Right lobe of liver (tissue), 6 donors: ENCODE data around the gene BIK. TPM values are rescaled to one million over a fixed set of nuclear protein-coding genes. Genes with fewer than 3 reads are reported as not detected.

ENCODE experiments used
- ATAC-seq, 4 donors: fragments of 200-7000 bp; cut with Tn5 transposase; one replicate each; pipeline ENCODE4 v1.9.1; 2020; ENCODE audit warnings: mild to moderate bottlenecking in 4 of 4, moderate library complexity in 4 of 4
- DNase-seq, 3 donors: peaks; one replicate each; pipeline ENCODE4 v3.0.0-alpha.2; 2020
- H3K27ac ChIP-seq, 3 donors: fragments of 200-600 bp; one replicate each; pipeline ENCODE4 v1.8.0; 2022
- H3K27me3 ChIP-seq, 2 donors: fragments of 200-600 bp; one replicate each; pipeline ENCODE4 v1.8.0; 2022
- H3K36me3 ChIP-seq, 4 donors: fragments of 200-600 bp; sonication (generic) in 1 of 4; one replicate each; pipeline versions ENCODE4 v1.5.1 to v1.8.0; 2017 to 2022; ENCODE audit warnings: control low read depth in 1 of 4
- H3K4me1 ChIP-seq, 4 donors: fragments of 200-600 bp; sonication (generic) in 1 of 4; one replicate each; pipeline versions ENCODE4 v1.5.1 to v1.8.0; 2017 to 2022; ENCODE audit warnings: control low read depth in 1 of 4
- H3K4me3 ChIP-seq, 3 donors: fragments of 200-600 bp; one replicate each; pipeline ENCODE4 v1.8.0; 2022
- H3K9me3 ChIP-seq, 4 donors: fragments of 200-600 bp; sonication (generic) in 1 of 4; one replicate each; pipeline versions ENCODE4 v1.5.1 to v1.8.0; 2017 to 2022; ENCODE audit warnings: control low read depth in 1 of 4
- POLR2A ChIP-seq: fragments of 450-650 bp; IDR thresholded peaks from one replicate; pipeline ENCODE4 v1.6.1; 2017; ENCODE audit warnings: antibody characterized with exemption, mild to moderate bottlenecking
- WGBS: methylation state at CpG from one replicate; pipeline ENCODE4 v1.1.6; 2018; ENCODE audit warnings: low coverage, low lambda C conversion rate; ENCODE audit not compliant: insufficient coverage; ENCODE audit errors: missing lambda C conversion rate; 5-methylcytosine and 5-hydroxymethylcytosine counted together
- intact Hi-C, 2 donors: fragments of 100-400 bp; cut with DNase I; formaldehyde crosslinking; loops; one replicate each; pipeline versions ENCODE4 v1.11.2 to v1.14.1; 2022
- total RNA-seq, 6 experiments: library from RNA; depleted of rRNA in 2 of 6; stranded (reverse); fragments of >200 nt in 2 of 6; fragmentation: NEBNext Ultra II Directional in 3 of 6; extraction: Animal tissue kit (Norgen Biotek cat#: 25700) in 3 of 6; gene quantifications; one replicate each; pipeline versions ENCODE4 v1.1.0 to v1.2.4, GENCODE V29; 2016 to 2023
- TF ChIP-seq, protein P1 (sequence below), 4 donors: fragments of 200-600 bp in 3 of 4; fragments of 450-650 bp in 1 of 4; IDR thresholded peaks; one replicate each; pipeline versions ENCODE4 v1.5.1 to v1.8.0; 2016 to 2022; ENCODE audit warnings: antibody characterized with exemption in 4 of 4, mild to moderate bottlenecking in 2 of 4
- donor health status: DM: no; HTN: yes; CAD: no.
- donor health status: DM: no; HTN: no; CAD: no.
- donor health status: DM: no; HTN: no; CAD: no.
- donor health status: DM: no; HTN: yes; CAD: no.
- donor health status: DM: no; HTN: yes; CAD: no.

Gene BIK
- total RNA-seq, 6 experiments from 2014 or later, result 0.22 to 0.42 (median 0.31) TPM; not detected in 1

DNA sequence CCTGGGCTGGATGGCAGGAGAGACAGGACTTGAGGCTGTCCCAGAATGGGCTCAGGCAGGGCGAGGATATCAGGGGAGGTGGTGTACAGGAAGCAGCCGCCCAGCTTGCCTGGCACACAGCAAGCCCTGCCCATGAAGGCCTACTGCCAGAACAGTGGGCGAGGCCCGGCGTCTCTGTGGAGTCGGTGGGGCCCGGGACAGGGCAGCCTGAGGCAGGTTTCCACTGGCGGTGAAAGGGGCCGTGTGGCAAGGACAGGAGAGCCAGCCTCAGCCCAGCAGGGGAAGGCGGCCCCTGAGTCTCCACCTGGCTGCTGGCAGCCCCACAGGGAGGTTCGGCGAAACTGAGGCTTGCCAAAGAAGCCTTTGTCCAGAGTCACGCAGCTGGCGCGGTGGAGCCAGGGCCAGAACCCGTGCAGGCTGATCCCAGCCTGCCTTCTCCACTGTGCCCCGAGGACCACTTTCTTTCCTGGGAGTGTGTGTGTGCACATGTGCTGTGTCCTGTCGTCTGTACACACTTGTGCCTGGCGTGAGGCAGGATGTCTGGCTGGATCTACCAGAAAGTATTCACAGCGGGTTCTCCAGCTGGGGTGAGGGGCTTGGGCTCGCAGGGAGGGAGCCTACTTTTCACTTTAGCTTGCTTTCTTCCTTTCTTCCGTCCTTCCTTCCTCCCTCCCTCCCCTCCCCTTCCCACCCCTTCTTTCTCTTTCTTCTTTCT, 42.0 kb downstream of the BIK start:
- intact Hi-C loops, result no loop called here
- H3K9me3 ChIP-seq, result no peaks in the 10 kb centered on the region
- peak overlapping the region; percentile 57 to 72 (median 59) for H3K27ac ChIP-seq
- H3K27me3 ChIP-seq, result no peaks in the 10 kb centered on the region
- H3K4me3 ChIP-seq, result peak overlapping the region; percentile 61 to 77 (median 74)
- peaks cover 0 to 16% (median 0%) of the 10 kb centered on the region in 4 donors for H3K4me1 ChIP-seq
- no peaks in the 10 kb centered on the region for H3K36me3 ChIP-seq
- TF ChIP-seq, protein P1, sequence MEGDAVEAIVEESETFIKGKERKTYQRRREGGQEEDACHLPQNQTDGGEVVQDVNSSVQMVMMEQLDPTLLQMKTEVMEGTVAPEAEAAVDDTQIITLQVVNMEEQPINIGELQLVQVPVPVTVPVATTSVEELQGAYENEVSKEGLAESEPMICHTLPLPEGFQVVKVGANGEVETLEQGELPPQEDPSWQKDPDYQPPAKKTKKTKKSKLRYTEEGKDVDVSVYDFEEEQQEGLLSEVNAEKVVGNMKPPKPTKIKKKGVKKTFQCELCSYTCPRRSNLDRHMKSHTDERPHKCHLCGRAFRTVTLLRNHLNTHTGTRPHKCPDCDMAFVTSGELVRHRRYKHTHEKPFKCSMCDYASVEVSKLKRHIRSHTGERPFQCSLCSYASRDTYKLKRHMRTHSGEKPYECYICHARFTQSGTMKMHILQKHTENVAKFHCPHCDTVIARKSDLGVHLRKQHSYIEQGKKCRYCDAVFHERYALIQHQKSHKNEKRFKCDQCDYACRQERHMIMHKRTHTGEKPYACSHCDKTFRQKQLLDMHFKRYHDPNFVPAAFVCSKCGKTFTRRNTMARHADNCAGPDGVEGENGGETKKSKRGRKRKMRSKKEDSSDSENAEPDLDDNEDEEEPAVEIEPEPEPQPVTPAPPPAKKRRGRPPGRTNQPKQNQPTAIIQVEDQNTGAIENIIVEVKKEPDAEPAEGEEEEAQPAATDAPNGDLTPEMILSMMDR (IDR thresholded peaks at IDR 0.05), result no peak
- TF ChIP-seq POLR2A, result peak; percentile 24
- WGBS, result 29% methylated on average over 9 of the region's 22 CpGs
- ATAC-seq (peak; percentile 52 to 79 (median 69)), DNase-seq (peak; percentile 71 to 76 (median 76))

DNA sequence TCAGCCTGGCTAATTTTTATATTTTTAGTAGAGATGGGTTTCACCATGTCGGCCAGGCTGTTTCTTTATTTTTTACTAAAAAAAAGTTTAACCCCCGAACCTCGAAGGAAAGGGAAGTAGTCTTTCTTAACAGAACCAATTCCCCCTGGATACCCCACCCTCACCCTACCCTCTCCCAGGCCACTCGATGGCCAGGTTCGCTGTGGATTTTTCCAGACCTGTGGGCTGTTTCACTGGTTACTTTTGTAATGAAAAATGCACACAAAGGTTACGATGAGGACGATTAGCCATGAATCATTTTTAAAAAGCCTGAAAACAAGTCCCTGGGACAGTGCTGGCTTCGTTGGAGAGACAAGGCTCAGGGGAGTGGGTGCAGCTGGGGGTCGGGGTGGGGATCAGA, 43.3 kb downstream of the BIK start:
- H3K27ac ChIP-seq, result no peak overlapping the region
- WGBS, result 51% methylated on average over 8 of the region's 9 CpGs

DNA sequence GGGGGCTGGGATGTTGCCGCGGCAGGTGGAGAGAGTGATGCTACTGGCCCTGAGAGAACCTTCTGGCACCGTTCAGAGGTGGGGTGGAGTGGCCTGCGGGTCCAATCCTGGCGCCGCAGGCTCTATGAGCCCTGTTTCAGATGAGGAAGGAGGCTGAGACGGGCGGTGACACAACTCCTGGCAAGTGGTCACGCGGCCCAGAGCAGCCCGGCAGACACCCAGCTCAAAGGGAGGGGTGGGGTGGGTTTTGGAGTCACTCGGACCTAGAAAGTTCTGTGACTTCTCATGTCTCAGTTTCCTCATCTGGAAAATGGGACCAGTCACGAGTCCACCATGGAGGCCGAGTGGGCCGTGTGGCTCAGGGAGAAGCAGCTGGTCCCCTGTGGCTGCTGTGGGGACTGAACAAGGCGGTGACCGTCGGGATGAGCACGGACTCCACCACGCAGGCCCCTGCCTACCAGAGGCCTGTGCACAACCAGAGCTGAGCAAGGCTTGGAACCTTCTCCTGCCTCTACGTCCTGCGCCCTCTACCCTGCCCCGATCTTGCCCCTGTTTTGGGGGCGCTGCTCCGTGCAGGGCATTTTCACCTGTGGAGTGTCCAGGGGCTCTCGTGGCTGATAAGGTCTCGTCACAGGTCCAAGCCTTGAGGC, 44.5 kb downstream of the BIK start:
- peak in 1 of 3 donors; percentile 60 for DNase-seq
- Histone ChIP-seq H3K9me3 (no peaks in the 10 kb centered on the region), H3K4me3 (no peak overlapping the region), H3K36me3 (no peaks in the 10 kb centered on the region), H3K27ac (no peak overlapping the region), H3K27me3 (no peaks in the 10 kb centered on the region), H3K4me1 (peaks cover 0 to 16% (median 0%) of the 10 kb centered on the region in 4 donors)
- intact Hi-C loops, result no loop called here
- peak in 2 of 4 donors; percentile 3 to 8 for ATAC-seq
- TF ChIP-seq POLR2A, result no peak
- TF ChIP-seq, protein P1 (IDR thresholded peaks at IDR 0.05), result no peak
- WGBS, result 87% methylated on average over 3 of the region's 27 CpGs

More for the DNA sequence above, 43.3 kb downstream of the BIK start:
- Histone ChIP-seq H3K4me1 (peaks cover 0 to 16% (median 0%) of the 10 kb centered on the region in 4 donors), H3K36me3 (no peaks in the 10 kb centered on the region), H3K9me3 (no peaks in the 10 kb centered on the region), H3K4me3 (no peak overlapping the region), H3K27me3 (no peaks in the 10 kb centered on the region)
- intact Hi-C loops, result no loop called here
- ATAC-seq (no peak), DNase-seq (no peak)
- no peak for TF ChIP-seq POLR2A
- TF ChIP-seq, protein P1 (IDR thresholded peaks at IDR 0.05), result no peak

DNA sequence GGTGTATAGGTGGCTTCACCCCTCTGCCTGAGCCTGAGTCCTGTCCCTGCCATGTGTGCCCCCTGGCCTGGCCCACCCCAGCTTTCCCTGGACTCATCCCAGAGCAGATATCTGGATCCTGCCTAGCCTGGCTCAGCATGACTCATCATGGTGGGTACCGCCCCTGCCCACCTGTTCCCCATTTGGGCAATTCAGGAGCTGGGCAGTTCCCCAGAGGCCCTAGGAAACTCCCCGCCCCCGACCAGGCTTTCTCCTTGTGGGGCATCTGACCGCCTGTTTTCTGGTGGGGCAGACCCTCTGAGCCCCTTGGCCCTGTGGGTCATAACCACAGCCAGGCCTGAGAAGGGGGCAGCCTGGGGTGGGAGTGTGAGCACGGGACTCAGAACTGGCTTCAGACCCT, 45.2 kb downstream of the BIK start:
- H3K27ac ChIP-seq, result no peak overlapping the region
- intact Hi-C loops, result no loop called here
- no peak for DNase-seq
- ATAC-seq, result no peak
- no peak overlapping the region for H3K4me3 ChIP-seq
- no peaks in the 10 kb centered on the region for H3K36me3 ChIP-seq
- WGBS, result no CpG with 5 or more reads among the region's 5 CpGs
- H3K4me1 ChIP-seq, result peaks cover 0 to 15% (median 0%) of the 10 kb centered on the region in 4 donors
- H3K9me3 ChIP-seq, result no peaks in the 10 kb centered on the region
- no peaks in the 10 kb centered on the region for H3K27me3 ChIP-seq
- TF ChIP-seq, protein P1 (IDR thresholded peaks at IDR 0.05), result no peak
- no peak for TF ChIP-seq POLR2A
